ENCODE measurements around the gene SGTA. TPM values are rescaled to one million over a fixed set of nuclear protein-coding genes. Genes with fewer than 3 reads are reported as not detected.

The SGTA gene
- total and polyA plus RNA-seq, 9 of the 15 experiments (the other 6 are each of a cell fraction or from before 2014, with no cell fraction given) = 1.4 to 110 (median 49.9) TPM

GRCh38 chr19:2797280-2797679 is 14.2 kb upstream of the SGTA start (continued):
- TF ChIP-seq FOXO4 (CRISPR knock-in tag; IDR thresholded peaks at IDR 0.05) (no peak), MXI1 (IDR thresholded peaks at IDR 0.05; ENCODE audit: low read depth, low read length) (no peak), SIX5 (IDR thresholded peaks at IDR 0.05; ENCODE audit: borderline replicate concordance in 1 of 2, insufficient read depth in 1 of 2, low read depth in 1 of 2, low read length in 2 of 2) (no peak), ZNF140 (CRISPR knock-in tag; IDR thresholded peaks at IDR 0.05) (no peak), MAZ (CRISPR knock-in tag; conservative IDR thresholded peaks at IDR 0.05 in 1 of 2, IDR thresholded peaks at IDR 0.05 in 1 of 2) (no peak), CTCFL (IDR thresholded peaks at IDR 0.05; ENCODE audit: borderline replicate concordance, insufficient read depth, low read depth, low read length, poor library complexity, severe bottlenecking) (no peak), ZBTB12 (CRISPR knock-in tag; IDR thresholded peaks at IDR 0.05) (no peak), TAF7 (tag; IDR thresholded peaks at IDR 0.05) (no peak)

Data from K562 (cell line).